ENCODE data around the gene ATP5IF1. TPM values are rescaled to one million over a fixed set of nuclear protein-coding genes. Genes with fewer than 3 reads are reported as not detected.

Gene ATP5IF1
- total RNA-seq = 211 and 237 TPM in 2 replicates

DNA sequence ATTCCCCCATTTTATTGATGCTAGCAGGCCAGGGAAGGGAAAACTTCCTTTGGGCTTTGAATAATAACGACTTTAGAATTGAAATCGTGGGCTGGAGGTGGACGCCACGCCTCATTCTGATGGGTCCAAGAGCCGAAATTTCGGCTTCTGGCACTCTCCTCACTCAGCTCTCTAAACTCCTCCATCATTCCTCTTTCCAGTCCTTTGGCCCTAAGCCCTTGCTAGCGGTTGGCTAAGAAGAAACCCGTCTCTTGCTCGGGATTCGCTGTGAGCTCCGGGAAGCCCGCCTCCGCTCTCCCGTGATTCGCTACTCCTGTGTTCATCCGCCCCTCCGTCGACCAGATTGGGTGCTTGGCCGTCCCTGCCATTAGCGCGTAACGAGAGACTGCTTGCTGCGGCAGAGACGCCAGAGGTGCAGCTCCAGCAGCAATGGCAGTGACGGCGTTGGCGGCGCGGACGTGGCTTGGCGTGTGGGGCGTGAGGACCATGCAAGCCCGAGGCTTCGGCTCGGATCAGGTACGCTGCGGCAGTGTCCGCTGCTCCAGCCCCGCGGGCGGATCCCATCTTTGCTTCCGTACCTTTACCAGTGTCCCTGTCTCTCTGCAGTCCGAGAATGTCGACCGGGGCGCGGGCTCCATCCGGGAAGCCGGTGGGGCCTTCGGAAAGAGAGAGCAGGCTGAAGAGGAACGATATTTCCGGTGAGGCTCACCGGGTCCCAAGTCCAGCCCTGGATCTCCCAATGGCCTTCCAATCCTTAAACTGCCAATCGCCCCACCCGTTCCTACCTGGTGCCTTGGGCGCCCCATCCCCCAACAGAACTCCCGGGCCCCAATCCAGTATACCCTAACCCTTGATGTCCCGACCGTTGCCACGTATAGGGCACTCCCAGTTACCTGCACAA is at the start of gene ATP5IF1:
ATP5IF1 (plus strand) TSS at position 370 of the 901 bp plus-strand sequence; CDS start at position 430, 60 bp downstream.

DNA sequence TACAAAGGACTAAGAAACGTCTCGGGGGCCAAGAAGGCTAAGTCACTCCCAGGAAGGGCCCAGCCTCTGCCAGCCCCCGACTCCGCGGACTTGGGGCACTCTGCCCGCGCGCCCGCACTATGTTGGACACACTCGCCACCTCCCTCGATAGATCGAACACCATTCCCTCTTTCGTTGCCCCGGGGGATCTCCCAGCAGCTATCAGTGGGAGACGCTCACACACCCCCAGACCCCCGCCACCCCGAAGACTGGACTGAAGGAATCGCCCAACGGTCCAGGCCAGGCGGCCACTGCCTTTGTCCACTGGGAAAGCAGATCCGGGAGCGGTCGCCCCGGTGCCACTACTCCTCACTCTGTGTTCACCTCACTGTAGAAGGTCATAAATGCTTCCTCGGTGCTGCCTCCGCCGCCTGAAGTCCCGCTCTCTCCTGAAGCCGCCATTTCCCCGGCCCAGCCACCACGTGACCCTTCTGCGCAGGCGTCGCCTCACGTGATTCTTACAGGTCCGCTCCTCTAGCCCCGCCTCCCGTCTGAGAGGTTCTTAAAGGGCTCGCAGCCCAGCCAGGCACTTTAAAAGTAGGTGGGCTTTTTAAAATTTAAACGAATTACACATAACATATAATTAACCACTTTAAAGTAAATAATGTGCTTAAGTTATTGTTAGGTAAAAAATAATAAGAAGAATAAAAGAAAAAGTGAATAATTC is 3.2 kb upstream of the ATP5IF1 start, which contains the start of gene DNAJC8:
DNAJC8 (minus strand) TSS at position 472 of the 706 bp plus-strand sequence; CDS start at position 441, 31 bp downstream.

GRCh38 chr1:28259252-28259933 is 23.5 kb downstream of the ATP5IF1 start, which contains the start of gene SESN2:
Gene SESN2, plus strand, starts transcription at chr1:28259518. Its CDS starts 330 bp downstream, at chr1:28259848.

Other genes with a start within 250 kb of the ATP5IF1 start
- 8.2 and 13.6 TPM in 2 replicates for gene EYA3, start 147.5 kb upstream of the ATP5IF1 start, total RNA-seq
- gene PTAFR, start 59.4 kb upstream of the ATP5IF1 start, total RNA-seq = 5.1 and 12.1 TPM in 2 replicates
- 45.5 and 53.0 TPM in 2 replicates for gene DNAJC8, start 3.1 kb upstream of the ATP5IF1 start, total RNA-seq
- gene SESN2, start 23.4 kb downstream of the ATP5IF1 start, total RNA-seq = 55.4 and 76.2 TPM in 2 replicates
- gene MED18, start 92.9 kb downstream of the ATP5IF1 start, total RNA-seq = 30.5 and 51.3 TPM in 2 replicates
- 10.6 and 16.9 TPM in 2 replicates for gene PHACTR4, start 133.6 kb downstream of the ATP5IF1 start, total RNA-seq